Islet precursor cell (in vitro differentiated cells): Measurements from ENCODE around the gene GUCD1.

Experiments used
- DNase-seq: peaks from one replicate; pipeline ENCODE4 v3.0.0-alpha.2; 2018

Gene GUCD1

DNA sequence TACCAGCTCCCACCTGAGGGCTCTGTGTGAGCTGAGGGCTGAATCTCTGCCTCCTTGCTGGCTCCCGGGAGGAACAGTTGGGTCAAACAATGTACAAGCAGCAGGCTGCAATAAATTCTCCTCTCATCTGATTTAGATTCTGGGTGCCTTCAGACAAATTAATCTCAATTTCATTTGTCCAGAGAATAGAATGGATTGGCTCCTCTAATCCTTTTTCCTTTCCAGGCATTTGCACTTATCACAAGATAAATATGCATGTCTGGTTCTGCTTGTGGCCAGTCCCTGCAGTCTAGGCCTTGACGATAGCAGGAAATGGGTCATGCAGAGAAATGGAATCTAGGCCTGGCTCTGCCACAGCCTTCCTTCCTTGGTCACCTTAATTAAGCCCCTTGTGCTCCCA, 31.1 kb downstream of the GUCD1 start:
- DNase-seq, result no peak

DNA sequence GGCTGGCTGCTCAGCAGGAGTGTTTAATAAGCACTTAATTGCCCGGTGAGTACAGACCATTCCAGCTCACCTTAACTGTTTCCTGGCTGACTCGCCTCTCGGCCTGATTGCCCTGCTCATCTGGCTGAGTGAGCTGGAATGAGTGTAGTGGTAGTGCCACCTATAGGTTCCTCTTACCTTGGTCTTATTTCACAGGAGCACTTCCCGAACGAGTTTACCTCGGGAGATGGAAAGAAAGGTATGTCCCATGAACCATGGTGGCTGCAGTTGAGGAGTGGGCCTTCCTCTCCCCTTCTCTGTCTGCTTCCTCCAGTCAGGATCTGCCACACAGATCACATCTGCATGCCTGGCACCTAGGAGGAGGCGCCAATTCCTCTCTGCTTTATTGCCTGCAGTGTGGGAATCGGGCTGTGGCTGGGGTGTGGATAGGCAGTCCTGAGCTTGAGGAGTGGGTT, 33.1 kb downstream of the GUCD1 start:
- peak; percentile 96 for DNase-seq

DNA sequence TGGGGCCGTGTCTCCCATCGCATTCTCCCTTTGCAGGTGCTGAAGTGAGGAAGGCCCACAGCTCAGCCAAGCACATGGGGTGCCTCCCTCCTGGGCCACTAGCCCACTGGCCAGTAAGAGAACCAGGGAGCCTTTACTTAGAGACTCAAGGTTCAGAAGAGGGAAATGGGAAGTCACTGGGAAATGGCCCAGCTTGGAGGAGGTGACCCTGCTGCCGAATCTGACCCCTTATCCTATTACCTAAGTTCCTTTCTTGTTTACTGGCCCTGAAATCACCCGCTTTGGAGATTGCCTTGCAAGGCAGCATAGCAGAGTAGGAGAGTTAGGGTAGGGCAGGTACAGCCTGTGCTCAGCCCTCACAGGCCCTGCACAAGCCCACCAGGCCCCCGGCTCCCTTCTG, 35.4 kb downstream of the GUCD1 start:
- no peak for DNase-seq

DNA sequence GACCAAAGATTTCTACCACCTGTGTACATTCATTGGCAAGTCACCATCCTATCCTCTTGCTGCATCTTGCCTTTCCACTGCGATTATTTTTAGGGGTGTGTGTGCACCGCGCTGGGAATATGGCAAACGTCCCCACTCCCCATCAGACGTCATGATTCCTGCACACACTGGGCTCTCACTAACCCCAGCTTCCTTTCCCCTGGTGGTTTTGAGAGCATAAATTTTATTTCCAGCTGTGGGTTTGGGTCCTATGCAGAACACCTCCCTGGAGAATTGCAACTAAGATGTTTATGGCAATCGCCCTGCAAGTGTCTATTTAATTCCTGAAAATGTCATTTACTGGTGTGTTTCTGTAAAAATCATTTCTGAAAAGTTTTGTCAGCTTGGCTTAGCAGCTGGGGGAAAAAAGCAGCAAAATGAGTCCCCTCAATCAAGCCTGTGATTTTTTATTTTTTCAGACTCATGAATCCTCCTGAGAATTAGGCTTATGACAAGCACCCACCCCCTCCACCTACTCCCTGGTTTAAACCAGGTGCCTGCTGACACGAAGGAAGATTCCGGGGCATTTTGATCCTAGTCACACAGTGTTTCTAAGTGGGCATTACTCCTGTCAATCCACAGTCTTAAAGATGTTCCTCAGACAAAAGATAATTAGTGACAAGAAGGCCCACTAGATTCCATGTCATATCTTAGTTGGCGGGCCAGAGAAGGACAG, 36.0 kb downstream of the GUCD1 start:
- DNase-seq, result no peak

DNA sequence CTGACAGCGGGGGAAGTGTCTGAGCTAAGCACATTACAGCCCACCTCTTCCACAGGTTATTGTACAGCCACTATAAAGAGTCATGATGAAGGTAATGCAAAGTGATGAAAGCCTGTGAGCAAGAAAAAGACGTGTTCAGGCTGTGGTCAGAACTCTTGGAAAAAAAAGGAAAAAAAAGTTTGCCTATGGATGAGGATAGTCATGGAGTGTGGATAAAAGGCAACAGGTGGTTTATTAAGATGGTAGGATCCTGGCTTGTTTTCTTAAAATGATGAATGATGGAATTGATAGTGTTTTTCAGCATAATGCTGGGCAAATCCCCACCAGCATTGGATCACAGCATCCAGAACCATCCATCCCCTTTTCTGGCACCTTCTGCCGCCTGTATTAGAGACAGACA, 36.7 kb downstream of the GUCD1 start:
- DNase-seq, result no peak

DNA sequence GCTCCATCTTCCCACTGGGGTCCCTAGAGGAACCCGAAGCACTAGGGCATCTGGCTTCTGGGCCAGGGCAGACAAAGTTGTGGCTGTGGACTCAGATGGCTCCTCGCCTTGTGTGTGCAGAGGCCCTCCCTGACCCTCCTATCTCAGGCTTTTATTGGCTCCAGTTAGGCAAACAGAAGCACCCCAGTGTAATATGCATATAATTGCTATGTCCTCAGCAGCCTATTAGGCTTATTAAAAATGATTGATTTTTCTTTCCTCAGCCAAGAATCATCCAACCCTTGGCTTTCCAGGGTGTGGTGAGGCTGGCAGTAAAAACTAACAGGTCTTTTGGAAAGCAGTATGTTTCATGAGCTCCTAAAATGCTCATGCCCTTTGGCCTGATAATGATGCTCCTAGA, 37.5 kb downstream of the GUCD1 start:
- DNase-seq, result no peak

DNA sequence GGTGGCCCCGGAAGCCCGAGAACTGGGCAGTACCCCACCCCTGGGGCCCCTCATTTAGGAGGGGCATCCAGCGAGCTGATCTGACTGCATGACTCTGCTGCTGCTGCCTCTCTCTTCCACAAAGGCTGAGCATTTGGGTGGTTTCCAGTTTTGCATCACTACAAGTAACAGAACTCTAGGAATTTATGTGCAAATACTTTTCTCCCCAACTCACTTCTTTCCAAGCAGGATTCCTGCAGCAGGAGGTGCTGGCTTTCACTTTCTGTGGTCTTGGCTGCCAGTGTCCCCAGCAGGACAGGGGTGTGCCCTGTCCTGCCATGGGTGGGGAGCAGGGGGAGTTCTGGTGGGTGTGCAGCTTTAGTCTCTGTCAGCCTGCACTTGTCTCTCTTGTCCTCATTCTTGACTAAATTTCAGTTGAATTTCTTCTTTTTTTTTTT, 38.6 kb downstream of the GUCD1 start:
- no peak for DNase-seq

DNA sequence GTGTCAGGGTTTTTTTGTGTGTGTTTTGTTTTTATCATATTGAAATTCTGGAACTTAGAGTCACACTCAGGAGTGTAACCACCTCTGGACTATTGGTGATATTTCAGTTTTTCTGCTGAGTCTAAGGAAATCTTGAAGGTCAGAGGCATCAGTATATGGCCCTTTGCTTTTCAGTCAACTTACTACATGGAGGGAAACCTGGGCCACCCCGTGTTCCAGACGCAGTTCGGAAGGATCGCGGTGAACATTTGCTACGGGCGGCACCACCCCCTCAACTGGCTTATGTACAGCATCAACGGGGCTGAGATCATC, 40.0 kb downstream of the GUCD1 start:
- DNase-seq, result no peak

DNA sequence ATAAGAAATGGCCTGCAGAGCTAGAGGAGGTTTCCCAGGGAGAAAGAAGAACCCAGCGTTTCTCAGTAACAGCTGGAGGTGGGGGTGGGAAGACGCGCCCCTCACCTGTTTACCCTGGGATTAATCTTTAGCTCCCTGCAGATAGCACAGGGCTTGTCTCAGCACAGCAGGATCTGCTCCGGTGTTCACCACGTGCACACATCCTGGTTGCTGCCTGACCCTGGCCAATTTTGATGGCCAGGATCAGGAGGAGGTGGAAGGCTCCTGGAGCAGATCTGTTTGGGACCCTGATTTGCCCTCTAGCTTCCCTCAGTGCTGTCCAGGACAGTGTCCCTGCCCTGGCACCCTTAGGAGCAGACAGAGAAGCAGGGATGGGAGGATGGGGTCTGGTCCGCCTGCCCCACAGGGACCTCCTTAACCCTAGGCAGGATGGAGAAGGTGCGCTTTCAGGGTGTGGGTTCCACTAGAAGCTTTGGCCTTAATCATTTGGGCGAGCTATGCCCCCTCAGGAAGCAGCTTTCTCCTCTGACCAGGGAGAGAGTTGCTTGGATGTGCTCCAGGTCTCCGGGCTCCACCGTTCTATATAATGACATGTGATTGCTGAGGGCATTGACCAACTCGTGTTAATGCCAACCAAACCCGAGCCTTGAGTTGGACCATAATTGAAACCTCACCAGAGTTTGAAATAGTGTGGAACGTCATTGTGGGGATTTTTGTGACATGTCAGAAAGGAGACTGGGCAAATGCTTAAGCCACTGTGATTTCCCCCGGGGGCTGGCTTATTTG, 40.5 kb downstream of the GUCD1 start:
- DNase-seq, result no peak

DNA sequence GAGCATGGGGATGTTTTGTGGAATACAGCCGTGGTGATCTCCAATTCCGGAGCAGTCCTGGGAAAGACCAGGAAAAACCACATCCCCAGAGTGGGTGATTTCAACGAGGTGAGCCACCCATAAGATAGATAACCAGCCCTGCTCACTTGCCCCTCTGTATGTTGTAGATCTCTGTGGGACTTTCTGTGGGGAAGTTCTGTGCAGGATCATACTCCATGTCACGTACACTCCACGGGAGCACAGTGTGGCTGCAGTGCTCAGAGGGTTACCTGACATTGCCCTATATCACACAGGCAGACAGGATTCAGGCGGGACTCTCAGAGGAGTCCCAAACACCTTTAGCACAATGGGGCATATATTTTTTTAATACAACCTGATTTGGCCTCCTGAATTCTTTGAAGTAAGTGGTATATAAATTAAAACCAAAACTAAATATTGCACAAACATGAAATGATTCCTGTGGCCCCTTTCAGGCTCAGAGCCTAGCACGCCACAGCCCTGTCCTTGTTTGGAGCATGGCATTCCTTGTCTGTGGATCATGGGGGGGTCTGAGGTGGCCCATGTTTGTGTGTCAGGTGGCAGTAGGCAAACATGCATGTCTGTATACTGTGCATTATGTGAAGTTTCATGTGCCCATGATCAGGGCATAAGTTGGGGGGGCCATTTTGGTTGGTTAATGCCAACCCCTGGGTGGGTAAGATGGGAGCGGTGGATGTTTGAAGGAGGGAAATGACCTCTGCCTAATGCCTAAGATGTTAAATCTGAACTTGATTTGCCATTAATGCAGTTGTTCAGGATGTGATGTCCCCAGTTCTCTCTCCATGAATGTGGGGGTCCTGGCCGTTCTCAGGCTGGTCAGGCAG, 41.3 kb downstream of the GUCD1 start:
- DNase-seq, result no peak

DNA sequence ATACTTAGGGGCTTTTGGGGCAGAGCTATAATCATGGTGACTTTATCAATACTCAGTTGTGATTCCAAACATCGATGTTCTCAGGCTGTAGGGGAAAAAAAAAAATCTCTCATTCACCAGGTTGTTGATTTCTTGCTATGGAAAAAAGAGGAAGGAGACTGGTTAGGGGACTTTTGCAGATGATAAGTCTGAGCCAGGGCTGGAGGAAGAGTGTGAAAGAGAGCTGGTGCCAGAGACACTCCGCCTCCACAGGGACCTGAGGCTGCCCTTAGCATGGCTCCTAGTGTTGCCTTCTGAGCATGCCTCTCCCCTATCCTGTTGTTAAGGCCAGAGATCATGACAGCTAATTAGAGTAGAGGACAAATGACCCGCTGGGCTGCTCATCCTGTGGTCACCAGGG, 42.9 kb downstream of the GUCD1 start:
- no peak for DNase-seq

DNA sequence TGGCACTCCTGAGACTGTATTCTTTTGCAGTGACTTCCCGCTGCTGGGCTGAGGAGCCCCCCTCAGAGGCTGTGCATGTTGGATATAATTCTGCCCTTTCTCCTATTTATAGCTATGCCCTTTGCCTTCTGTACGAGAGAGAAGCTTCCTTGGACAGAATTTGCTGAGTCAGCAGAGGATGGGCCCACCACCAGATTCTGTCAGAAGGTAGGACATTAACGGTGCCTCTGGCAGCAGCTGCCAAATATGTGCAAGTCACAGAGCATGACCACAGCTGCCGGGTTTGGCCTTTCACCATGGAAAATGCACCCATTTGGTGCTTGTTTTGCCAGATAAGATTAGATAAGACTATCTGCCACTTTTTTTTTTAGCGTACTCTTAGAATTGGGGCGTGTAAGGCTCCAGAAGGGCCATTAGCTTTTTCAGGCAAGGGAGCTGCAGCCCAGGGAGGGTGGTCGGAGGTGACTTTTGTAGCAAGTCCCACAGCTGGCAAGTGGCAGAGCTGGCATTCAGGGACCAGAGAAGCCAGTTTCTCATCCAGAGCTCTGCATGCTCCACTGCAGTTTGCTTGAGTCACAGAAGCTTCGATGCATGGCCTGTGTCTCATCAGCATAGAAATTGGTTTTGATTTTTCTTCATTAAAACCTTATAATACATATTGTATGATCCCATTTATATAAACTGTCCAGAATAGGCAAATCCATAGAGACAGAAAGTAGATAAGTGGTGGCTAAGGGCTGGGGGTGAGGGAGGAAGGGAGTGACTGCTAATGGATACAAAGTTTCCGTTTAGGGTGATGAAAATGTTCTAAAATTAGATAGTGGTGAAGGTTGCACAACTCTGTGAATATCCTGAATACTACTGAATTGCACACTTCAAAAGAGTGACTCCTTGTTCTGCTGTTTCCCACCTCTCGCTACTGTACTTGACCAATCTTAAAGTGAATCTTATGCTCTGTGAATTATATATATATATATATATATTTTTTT, 44.0 kb downstream of the GUCD1 start:
- DNase-seq, result no peak

DNA sequence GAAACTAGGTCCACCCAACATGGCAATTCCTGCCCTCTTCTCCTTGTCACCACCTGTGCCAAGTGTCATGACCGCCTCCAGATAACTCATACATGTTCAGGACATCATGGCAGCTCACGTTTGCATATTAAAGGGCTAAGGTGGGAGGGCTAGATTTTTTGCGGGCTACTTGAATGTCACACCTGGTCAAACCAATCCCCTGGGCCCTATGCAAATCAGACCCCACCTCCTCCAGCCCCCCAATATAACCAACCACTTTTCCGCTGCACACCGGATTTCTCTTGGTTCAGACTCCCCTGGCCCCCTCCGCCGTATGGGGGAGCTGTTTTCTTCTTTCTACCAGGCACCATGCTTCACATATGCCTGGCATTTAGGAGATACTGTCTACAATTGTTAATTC, 47.2 kb downstream of the GUCD1 start:
- no peak for DNase-seq

DNA sequence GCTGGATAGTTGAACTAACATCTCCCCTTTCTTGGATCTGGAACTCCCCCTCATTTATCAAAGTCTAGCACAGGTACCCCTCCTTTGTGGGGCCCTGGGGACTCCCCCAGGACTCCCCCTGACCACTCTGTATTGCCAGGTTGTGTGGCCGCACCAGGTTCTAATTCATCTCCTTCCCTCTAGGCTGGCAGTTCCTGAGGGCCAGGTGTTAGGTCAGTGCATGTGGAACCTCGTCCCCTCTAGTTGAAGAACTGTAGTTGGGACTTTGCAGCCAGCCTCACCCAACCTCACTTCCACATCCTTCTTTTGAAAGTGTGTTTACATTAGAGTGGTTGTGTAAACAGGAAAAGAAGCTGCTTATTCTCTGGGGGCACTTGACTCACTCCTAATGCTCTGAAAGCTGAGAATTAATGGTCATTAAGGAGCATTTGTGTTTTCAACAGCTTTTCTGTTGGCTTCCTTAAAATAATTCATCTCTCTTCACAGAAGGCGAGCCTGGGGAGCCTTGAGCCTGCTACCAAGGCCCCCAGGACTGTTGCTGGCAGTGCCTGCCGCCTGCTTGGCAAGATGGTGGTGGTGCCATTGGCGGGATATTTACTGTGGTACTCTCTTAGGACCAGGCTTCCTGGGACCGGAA, 48.0 kb downstream of the GUCD1 start:
- no peak for DNase-seq

DNA sequence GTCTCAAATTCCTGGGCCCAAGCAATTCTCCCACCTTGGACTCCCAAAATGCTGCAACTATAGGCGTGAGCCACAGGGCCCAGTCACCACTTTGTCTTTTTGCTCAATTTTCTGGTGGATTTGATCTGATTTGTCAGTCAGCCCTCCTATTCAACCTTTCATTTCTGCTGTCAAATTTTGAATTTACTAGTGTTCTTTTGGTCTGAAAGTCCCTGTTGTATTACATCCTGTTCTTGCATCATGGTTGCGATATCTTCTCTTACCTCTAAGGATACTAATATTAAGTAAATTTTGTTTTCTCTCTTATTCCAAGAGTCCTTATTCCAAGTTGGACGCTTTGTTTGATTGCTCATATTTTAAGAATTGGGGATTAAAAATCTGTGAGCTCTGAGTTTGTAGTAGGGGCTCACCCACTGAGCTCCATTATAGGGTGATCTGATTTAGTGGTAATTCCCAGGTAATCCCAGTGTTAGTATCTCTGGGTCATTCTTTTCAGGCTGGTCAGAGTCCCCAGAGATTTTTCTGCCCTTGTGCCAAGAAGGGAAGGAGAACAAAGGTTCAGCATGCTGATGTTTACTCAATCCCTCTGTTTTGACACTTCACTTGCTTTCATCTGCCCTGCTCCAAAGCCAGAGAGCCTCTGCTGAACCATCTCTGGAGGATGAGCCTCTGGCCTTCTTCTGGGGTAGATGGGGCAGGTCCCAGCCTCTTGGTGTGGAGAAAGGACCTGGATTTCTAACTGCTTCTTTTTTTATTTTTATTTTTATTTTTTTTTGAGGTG, 49.8 kb downstream of the GUCD1 start:
- DNase-seq, result no peak

DNA sequence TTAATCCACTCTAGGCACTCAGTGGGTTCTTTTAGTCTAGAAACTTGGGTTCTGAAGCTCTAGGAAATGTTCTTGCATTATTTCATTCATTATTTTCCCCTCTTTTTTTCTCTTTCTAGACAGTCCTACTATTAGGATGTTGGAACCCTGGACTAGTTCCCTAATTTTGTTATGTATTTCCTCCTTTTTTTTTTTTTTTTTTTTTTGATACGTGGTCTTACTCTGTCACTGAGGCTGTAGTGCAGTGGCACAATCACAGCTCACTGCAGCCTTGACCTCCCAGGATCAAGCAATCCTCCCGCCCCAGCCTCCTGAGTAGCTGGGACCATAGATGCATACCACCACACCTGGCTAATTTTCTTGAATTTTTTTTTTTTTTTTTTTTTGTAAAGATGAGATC, 50.4 kb downstream of the GUCD1 start:
- DNase-seq, result no peak

DNA sequence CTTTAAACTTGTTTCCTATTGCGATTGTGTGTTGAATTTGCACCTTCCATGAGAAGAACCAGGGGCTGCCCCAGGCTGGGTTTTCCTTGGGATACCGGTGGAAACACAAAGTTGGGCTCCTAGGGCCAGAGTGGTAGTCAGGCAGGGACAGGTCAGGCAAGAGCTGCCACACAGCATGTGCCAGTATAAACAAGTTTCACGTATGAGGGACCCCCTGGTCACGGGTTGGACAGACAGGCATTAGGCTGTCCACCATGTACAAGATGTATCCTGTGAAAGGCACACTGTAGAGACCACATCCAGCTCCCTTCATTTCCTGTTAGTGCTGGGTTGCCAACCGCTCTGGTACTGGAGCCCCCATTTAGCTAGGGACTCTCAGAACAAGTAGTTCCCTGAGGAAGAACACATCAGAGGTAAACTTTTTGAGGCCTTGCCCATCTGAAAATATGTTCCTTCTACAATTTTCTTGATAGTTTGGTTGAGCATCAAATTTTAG, 51.0 kb downstream of the GUCD1 start:
- DNase-seq, result no peak

DNA sequence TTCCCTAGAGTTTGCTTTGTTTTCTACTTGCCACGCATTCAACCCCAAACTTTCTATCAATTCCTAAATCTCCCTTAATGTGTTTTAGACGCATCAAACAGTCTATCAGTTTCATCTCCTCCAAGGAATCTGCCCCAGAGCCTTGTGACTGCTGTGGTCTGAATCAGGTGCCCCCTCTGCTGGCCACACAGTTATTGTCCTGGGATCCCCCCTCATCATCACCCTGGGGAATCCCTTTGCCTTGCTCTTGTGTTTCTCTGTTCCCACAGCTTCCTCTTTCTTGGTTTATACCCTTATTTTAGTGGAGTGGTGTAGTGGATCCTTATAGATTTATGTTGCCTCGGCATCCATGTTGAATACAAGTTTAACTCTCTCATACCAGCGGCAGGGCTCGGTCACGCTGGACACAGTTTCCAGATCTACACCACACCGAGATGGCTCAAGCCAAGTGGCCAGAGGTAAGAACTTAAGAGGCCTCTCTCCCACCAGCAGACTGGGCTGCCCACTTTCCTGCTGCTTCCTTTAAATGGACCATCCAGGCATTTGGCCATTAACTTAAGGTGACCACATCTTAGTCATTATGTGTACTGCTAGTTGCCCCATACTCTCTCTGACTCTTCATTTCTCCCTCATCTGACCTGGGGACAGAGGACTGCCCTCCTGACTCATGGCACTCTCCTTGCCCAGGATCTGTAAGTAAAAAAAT, 51.6 kb downstream of the GUCD1 start:
- peak; percentile 76 for DNase-seq

DNA sequence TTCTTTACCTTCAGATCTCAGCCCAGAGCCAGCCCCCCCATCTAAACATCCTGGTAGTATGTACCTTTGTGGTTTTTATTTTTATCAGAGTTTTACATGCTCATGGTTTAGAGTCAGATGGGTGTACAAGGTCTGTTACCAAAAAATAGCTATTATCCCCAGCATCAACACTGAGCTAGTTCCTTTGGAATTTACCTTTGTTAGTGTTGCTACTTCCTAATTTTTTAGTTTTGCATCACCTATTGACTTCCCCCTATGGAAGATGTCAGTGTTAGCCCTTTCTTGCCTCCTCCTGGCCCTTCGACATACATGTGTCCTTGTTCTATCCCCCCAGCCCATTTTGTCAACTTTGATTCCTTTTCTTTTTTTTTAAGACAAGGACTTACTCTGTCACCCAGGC, 52.4 kb downstream of the GUCD1 start:
- no peak for DNase-seq

DNA sequence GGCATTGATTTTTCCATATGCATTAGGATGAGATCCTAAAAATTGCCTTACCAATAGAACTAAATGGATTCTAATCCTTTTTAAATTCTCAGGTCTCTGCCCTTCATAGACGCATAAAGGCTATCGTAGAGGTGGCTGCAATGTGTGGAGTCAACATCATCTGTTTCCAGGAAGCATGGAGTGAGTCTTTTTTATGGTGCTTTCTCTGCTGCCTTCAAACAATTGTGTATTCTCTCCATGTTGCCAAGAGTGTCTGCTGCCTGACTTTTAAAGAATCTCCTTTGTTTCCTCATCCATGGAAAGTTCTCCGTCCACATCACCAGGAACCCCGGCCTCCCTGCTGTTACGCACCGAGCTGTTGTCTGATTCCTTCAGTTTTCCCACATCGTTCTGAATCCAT, 52.9 kb downstream of the GUCD1 start:
- DNase-seq, result no peak
